ENCODE data around the gene CNN3. TPM values are rescaled to one million over a fixed set of nuclear protein-coding genes. Genes with fewer than 3 reads are reported as not detected.

Gene CNN3
- total and polyA plus RNA-seq, 2 donors (not counting 1 experiment from before 2014, with no cell fraction given), result 2.3 to 17.2 TPM

- Histone ChIP-seq H3K79me2 (ENCODE audit: control insufficient read depth, insufficient read depth, low read length) (no peaks in the 10 kb centered on the region), H3K4me3 (ENCODE audit: control extremely low read depth in 1 of 5, extremely low read depth in 1 of 5, insufficient read depth in 1 of 5, low read depth in 2 of 5, low read length in 4 of 5) (no peak overlapping the region), H3K4me2 (replicated peaks; ENCODE audit: low read depth, low read length, poor library complexity, severe bottlenecking) (no peak overlapping the region), H4K20me1 (ENCODE audit: control insufficient read depth, insufficient read depth, low read length, poor library complexity, severe bottlenecking) (no peaks in the 10 kb centered on the region), H2AFZ (ENCODE audit: insufficient read depth, low read depth, low read length, poor library complexity, severe bottlenecking) (no peak overlapping the region), H3K4me1 (ENCODE audit: control insufficient read depth in 2 of 2, insufficient read depth in 2 of 2, low read length in 2 of 2) (no peaks in the 10 kb centered on the region), H3K9me3 (ENCODE audit: control extremely low read depth in 1 of 3, control insufficient read depth in 2 of 3, insufficient read depth in 1 of 3, low read length in 2 of 3) (peaks cover 0 to 2% (median 0%) of the 10 kb centered on the region in 3 donors), H3K36me3 (replicated peaks in 1 of 2; ENCODE audit: control extremely low read depth in 1 of 2, control insufficient read depth in 1 of 2, extremely low read depth in 1 of 2, insufficient read depth in 2 of 2, low read length in 1 of 2) (no peaks in the 10 kb centered on the region), H3K27ac (ENCODE audit: low read length in 2 of 2) (no peak overlapping the region), H3K27me3 (replicated peaks in 1 of 4; ENCODE audit: control extremely low read depth in 1 of 4, control insufficient read depth in 3 of 4, insufficient read depth in 4 of 4, low read length in 3 of 4) (no peaks in the 10 kb centered on the region), H3K9ac (ENCODE audit: low read length) (no peak overlapping the region)
- Mint-ChIP-seq H3K27ac (no peak overlapping the region), H3K9me3 (ENCODE audit: insufficient read depth) (no peaks in the 10 kb centered on the region), H3K4me3 (no peak overlapping the region), H3K27me3 (no peaks in the 10 kb centered on the region), H3K4me1 (no peaks in the 10 kb centered on the region)
- ATAC-seq (ENCODE audit: low read depth) (no peak), DNase-seq (no peak)
- 90% methylated on average over 2 of the region's 2 CpGs for WGBS (ENCODE audit: insufficient coverage)
- TF ChIP-seq CTCF (IDR thresholded peaks at IDR 0.05) (no peak), EZH2 (IDR thresholded peaks at IDR 0.05; ENCODE audit: borderline replicate concordance, insufficient read depth, low read depth, low read length, poor library complexity, severe bottlenecking) (no peak)
- ChIA-PET CTCF (no interaction called here), POLR2A (no interaction called here)
- intact Hi-C loops (cut with micrococcal nuclease), result no loop called here
These were observed 24.1 kb upstream of the CNN3 start for GRCh38 chr1:94951046-94951445.

DNA sequence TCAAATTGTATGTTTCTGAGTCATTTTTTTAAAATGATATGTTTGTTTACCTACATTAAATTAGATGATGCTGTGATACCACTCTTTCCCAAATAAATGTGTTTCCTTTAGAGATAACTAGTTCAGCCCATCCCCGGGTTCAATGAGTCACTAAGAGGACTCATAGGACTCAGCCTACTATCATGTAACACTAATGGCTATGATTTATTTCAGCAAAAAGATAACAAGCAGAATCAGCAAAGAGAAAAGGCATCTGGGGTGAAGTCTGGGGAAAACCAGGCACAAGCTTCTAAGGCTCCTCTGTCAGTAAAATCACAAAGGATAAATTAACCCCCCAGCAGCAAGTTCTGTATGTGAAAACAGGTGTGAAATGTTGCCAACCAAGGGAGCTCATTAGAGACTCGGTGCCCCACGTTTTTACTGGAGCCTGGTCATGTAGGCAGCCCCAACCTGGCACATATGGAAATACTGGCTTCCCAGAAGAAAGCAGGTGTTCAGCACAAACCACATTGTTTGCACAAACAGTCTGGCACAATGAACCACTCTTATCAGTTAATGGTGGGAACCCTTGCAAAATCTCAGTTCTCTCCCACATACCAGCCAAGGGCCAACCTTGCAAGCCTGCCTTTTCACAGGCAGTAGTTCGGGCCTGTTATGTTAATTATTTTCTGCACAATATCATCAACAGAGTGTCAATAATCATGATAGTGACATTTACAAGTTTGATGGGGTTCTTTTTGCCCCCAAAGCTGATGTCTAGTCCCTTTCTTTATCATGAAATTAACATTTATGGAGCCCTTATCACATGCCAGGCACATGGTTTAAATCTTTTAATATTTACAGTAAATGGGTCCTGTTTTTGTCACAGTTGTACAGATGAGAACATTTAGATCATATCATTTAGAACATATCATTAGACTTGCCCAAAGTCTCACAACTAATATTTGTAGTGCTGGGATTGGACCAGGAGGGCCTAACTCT, 23.1 kb upstream of the CNN3 start:
- ATAC-seq (ENCODE audit: low read depth) (no peak), DNase-seq (no peak)
- H4K20me1 ChIP-seq (ENCODE audit: control insufficient read depth, insufficient read depth, low read length, poor library complexity, severe bottlenecking), result no peaks in the 10 kb centered on the region
- H3K79me2 ChIP-seq (ENCODE audit: control insufficient read depth, insufficient read depth, low read length), result no peaks in the 10 kb centered on the region
- no peak overlapping the region for H2AFZ ChIP-seq (ENCODE audit: insufficient read depth, low read depth, low read length, poor library complexity, severe bottlenecking)
- H3K9ac ChIP-seq (ENCODE audit: low read length), result no peak overlapping the region
- WGBS (ENCODE audit: insufficient coverage), result 94% methylated on average over 2 of the region's 4 CpGs
- intact Hi-C loops (cut with micrococcal nuclease), result no loop called here
- Mint-ChIP-seq H3K4me1 (no peaks in the 10 kb centered on the region), H3K27ac (no peak overlapping the region), H3K27me3 (no peaks in the 10 kb centered on the region), H3K4me3 (no peak overlapping the region), H3K9me3 (ENCODE audit: insufficient read depth) (no peaks in the 10 kb centered on the region)
- H3K27me3 ChIP-seq (replicated peaks in 1 of 4; ENCODE audit: control extremely low read depth in 1 of 4, control insufficient read depth in 3 of 4, insufficient read depth in 4 of 4, low read length in 3 of 4), result no peaks in the 10 kb centered on the region
- no peak overlapping the region for H3K27ac ChIP-seq (ENCODE audit: low read length in 2 of 2)
- ChIA-PET CTCF (no interaction called here), POLR2A (no interaction called here)
- no peak overlapping the region for H3K4me2 ChIP-seq (replicated peaks; ENCODE audit: low read depth, low read length, poor library complexity, severe bottlenecking)
- TF ChIP-seq EZH2 (IDR thresholded peaks at IDR 0.05; ENCODE audit: borderline replicate concordance, insufficient read depth, low read depth, low read length, poor library complexity, severe bottlenecking) (no peak), CTCF (IDR thresholded peaks at IDR 0.05) (no peak)
- peaks cover 0 to 2% (median 0%) of the 10 kb centered on the region in 3 donors for H3K9me3 ChIP-seq (ENCODE audit: control extremely low read depth in 1 of 3, control insufficient read depth in 2 of 3, insufficient read depth in 1 of 3, low read length in 2 of 3)
- H3K4me1 ChIP-seq (ENCODE audit: control insufficient read depth in 2 of 2, insufficient read depth in 2 of 2, low read length in 2 of 2), result no peaks in the 10 kb centered on the region
- no peak overlapping the region for H3K4me3 ChIP-seq (ENCODE audit: control extremely low read depth in 1 of 5, extremely low read depth in 1 of 5, insufficient read depth in 1 of 5, low read depth in 2 of 5, low read length in 4 of 5)
- H3K36me3 ChIP-seq (replicated peaks in 1 of 2; ENCODE audit: control extremely low read depth in 1 of 2, control insufficient read depth in 1 of 2, extremely low read depth in 1 of 2, insufficient read depth in 2 of 2, low read length in 1 of 2), result no peaks in the 10 kb centered on the region

Measured in B cell (primary cell).